GM18502 (cell line): ENCODE results near the gene KIAA1755.

Experiments used
- ATAC-seq: cut with Tn5 transposase; IDR thresholded peaks from one replicate; pipeline ENCODE4 v1.9.1; 2021; ENCODE audit warnings: mild to moderate bottlenecking; ENCODE audit not compliant: unreplicated experiment, poor library complexity

KIAA1755 gene

GRCh38 chr20:38260378-38261053 is at the start of gene KIAA1755:
Gene KIAA1755, minus strand, starts transcription at chr20:38260735. Its CDS starts 235 bp downstream, at chr20:38260500.
- ATAC-seq, result no peak

- ATAC-seq, result no peak
Measured at GRCh38 chr20:38308447-38308846, 47.9 kb upstream of the KIAA1755 start.

- ATAC-seq, result no peak
Measured at GRCh38 chr20:38308047-38308438, 47.5 kb upstream of the KIAA1755 start.

GRCh38 chr20:38307371-38308046 is 47.0 kb upstream of the KIAA1755 start:
- no peak for ATAC-seq

- ATAC-seq, result no peak
Measured at GRCh38 chr20:38306379-38306778, 45.8 kb upstream of the KIAA1755 start.

GRCh38 chr20:38305541-38305940 is 45.0 kb upstream of the KIAA1755 start:
- no peak for ATAC-seq

- ATAC-seq, result no peak
Measured at GRCh38 chr20:38304845-38305447, 44.4 kb upstream of the KIAA1755 start.

- no peak for ATAC-seq
Measured at GRCh38 chr20:38303908-38304379, 43.4 kb upstream of the KIAA1755 start, which contains the start of gene BPI. Gene BPI, plus strand, starts transcription at chr20:38304156. Its CDS starts 68 bp downstream, at chr20:38304224.

- no peak for ATAC-seq
Measured at GRCh38 chr20:38302786-38303185, 42.3 kb upstream of the KIAA1755 start.

- ATAC-seq, result no peak
Measured at GRCh38 chr20:38301309-38301708, 40.8 kb upstream of the KIAA1755 start.

GRCh38 chr20:38300438-38300837 is 39.9 kb upstream of the KIAA1755 start:
- ATAC-seq, result no peak

- ATAC-seq, result no peak
Measured at GRCh38 chr20:38299963-38300362, 39.4 kb upstream of the KIAA1755 start.

GRCh38 chr20:38298768-38299288 is 38.3 kb upstream of the KIAA1755 start:
- ATAC-seq, result no peak

GRCh38 chr20:38297916-38298674 is 37.6 kb upstream of the KIAA1755 start:
- ATAC-seq, result no peak

- ATAC-seq, result no peak
Measured at GRCh38 chr20:38296433-38296832, 35.9 kb upstream of the KIAA1755 start.

GRCh38 chr20:38295811-38296210 is 35.3 kb upstream of the KIAA1755 start:
- ATAC-seq, result no peak

GRCh38 chr20:38294076-38294591 is 33.6 kb upstream of the KIAA1755 start:
- no peak for ATAC-seq

GRCh38 chr20:38293491-38294065 is 33.0 kb upstream of the KIAA1755 start:
- ATAC-seq, result no peak

- no peak for ATAC-seq
Measured at GRCh38 chr20:38291966-38292365, 31.4 kb upstream of the KIAA1755 start.
